CD4-positive, alpha-beta T cell treated with Interferon gamma for 1 hour (primary cell): ENCODE measurements around the gene SKA2.
"Not testable (repeated sequence)": the region's sequence is repeated elsewhere in the genome, so short reads cannot be mapped to it uniquely, and the experiment has no call there.

ENCODE experiments used
- DNase-seq: peaks from one replicate; pipeline ENCODE4 v3.0.0-alpha.2; 2020

Gene SKA2

GRCh38 chr17:59093702-59094231, 61.2 kb downstream of the SKA2 start:
- DNase-seq = no peak

GRCh38 chr17:59093145-59093701, 61.8 kb downstream of the SKA2 start:
- no peak for DNase-seq

GRCh38 chr17:59090593-59090992, 64.4 kb downstream of the SKA2 start:
- DNase-seq = not testable (repeated sequence)

GRCh38 chr17:59084154-59084553, 70.8 kb downstream of the SKA2 start:
- no peak for DNase-seq

GRCh38 chr17:59074494-59074893, 80.5 kb downstream of the SKA2 start:
- no peak for DNase-seq

GRCh38 chr17:59073972-59074371, 81.0 kb downstream of the SKA2 start:
- no peak for DNase-seq

GRCh38 chr17:59069856-59070255, 85.1 kb downstream of the SKA2 start:
- DNase-seq = no peak

- DNase-seq = no peak
Observed at GRCh38 chr17:59067756-59068155, 87.2 kb downstream of the SKA2 start.

GRCh38 chr17:59067340-59067739, 87.6 kb downstream of the SKA2 start:
- DNase-seq = no peak

GRCh38 chr17:59062509-59062908, 92.5 kb downstream of the SKA2 start:
- no peak for DNase-seq
